ENCODE measurements around the gene SREBF1. TPM values are rescaled to one million over a fixed set of nuclear protein-coding genes. Genes with fewer than 3 reads are reported as not detected.

SREBF1 gene
- total RNA-seq, 1 experiment from 2014 or later, result 298 TPM

GRCh38 chr17:17839791-17840707 is 3.3 kb upstream of the SREBF1 start (continued):
- TF ChIP-seq ZBTB33 (IDR thresholded peaks at IDR 0.05; ENCODE audit: extremely low read depth, insufficient replicate concordance, low read length) (no peak), ELF1 (IDR thresholded peaks at IDR 0.05; ENCODE audit: borderline replicate concordance, low read depth) (no peak), ATF3 (IDR thresholded peaks at IDR 0.05) (no peak), CEBPB (IDR thresholded peaks at IDR 0.05; ENCODE audit: low read depth) (no peak), YY1 (IDR thresholded peaks at IDR 0.05; ENCODE audit: extremely low read depth, insufficient replicate concordance, low read depth, low read length) (peak; percentile 8), SP1 (IDR thresholded peaks at IDR 0.05; ENCODE audit: low read depth) (peak; percentile 69; the same call in 1 of the 2 replicates), ZFX (IDR thresholded peaks at IDR 0.05) (no peak), SIN3A (IDR thresholded peaks at IDR 0.05; ENCODE audit: low read depth) (peak; percentile 90), MAX (IDR thresholded peaks at IDR 0.05) (peak; percentile 80), SRF (IDR thresholded peaks at IDR 0.05; ENCODE audit: low read depth) (no peak), JUND (IDR thresholded peaks at IDR 0.05) (no peak), POLR2A (IDR thresholded peaks at IDR 0.05; ENCODE audit: borderline replicate concordance, extremely low read depth, insufficient read depth, insufficient read length) (peak; percentile 71), EZH2phosphoT487 (IDR thresholded peaks at IDR 0.05; ENCODE audit: borderline replicate concordance) (no peak), EGR1 (IDR thresholded peaks at IDR 0.05; ENCODE audit: low read depth) (no peak; the same call in 1 of the 2 replicates), EZH2 (IDR thresholded peaks at IDR 0.05) (no peak)

All from HCT116 (cell line).